GM12875 (cell line): ENCODE results near the gene SIK3.

Experiments
- H3K4me3 ChIP-seq: one replicate; pipeline ENCODE4 v1.5.1; 2011; ENCODE audit warnings: low read depth, low read length, control low read depth
- TF ChIP-seq, protein P1 (sequence below): IDR thresholded peaks from 2 replicates; pipeline ENCODE4 v1.5.1; 2011; ENCODE audit warnings: low read depth, mild to moderate bottlenecking, control low read depth, inconsistent platforms, low read length, moderate library complexity, borderline replicate concordance; ENCODE audit not compliant: insufficient read depth

Gene SIK3

DNA sequence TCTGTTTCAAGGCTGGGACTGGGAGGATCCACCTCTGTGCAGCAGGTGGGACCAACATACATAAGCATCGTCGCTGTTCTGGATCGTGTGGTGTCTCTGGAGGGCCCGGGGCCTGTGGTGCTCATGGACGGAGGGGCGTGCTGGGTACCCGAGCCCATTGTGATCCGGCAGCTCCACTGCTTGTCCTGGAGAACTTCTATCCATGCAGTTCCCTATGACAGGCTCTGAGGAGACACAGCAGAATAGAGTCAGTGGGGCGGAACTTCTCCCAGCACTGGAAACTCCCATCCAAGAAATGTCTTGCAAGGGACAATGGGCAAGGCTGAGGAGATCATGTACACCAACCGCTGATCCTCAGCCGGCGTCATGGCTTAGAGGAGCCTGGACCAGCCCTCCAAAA, 249.2 kb downstream of the SIK3 start:
- no peak overlapping the region for H3K4me3 ChIP-seq
- TF ChIP-seq, protein P1, sequence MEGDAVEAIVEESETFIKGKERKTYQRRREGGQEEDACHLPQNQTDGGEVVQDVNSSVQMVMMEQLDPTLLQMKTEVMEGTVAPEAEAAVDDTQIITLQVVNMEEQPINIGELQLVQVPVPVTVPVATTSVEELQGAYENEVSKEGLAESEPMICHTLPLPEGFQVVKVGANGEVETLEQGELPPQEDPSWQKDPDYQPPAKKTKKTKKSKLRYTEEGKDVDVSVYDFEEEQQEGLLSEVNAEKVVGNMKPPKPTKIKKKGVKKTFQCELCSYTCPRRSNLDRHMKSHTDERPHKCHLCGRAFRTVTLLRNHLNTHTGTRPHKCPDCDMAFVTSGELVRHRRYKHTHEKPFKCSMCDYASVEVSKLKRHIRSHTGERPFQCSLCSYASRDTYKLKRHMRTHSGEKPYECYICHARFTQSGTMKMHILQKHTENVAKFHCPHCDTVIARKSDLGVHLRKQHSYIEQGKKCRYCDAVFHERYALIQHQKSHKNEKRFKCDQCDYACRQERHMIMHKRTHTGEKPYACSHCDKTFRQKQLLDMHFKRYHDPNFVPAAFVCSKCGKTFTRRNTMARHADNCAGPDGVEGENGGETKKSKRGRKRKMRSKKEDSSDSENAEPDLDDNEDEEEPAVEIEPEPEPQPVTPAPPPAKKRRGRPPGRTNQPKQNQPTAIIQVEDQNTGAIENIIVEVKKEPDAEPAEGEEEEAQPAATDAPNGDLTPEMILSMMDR = no peak

DNA sequence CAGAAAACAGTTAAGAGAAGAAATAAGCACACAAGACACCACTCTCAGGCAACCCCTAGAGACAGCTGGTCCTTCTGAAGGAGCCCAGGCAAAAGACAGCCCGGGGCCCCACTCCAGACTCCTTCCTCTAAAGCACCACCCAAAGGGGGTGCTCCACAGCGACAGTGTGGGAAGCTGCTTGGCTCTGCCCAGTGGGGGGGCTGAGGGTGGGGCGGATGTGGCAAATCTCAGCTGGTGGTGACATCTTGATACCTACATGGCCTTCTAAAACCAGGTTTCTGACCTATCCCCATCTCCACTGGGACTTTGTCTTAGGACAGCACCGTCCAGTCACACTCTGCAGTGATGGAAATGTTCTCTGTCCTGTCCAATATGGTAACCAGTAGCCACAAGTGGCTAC, 250.6 kb downstream of the SIK3 start:
- TF ChIP-seq, protein P1 = no peak
- no peak overlapping the region for H3K4me3 ChIP-seq

DNA sequence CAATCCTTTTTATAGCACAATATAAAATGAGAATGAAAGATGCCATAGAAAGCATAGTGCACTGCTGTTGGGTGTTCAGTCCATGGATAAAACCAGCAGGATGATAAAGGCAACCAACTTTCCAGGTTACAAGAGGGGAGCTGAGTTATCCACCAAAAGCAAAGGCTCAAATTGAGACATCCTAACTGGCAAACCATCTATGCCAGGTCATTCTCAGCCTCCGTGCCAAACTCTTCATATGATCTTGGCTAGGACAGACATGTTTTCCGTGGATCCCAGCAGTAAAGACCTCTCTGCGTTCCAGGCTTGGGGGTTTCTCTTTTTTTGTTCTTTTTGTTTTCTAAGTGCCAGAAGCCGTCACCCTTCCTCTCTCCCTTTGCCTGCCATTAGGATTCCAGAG, 253.5 kb downstream of the SIK3 start:
- TF ChIP-seq, protein P1 = no peak

DNA sequence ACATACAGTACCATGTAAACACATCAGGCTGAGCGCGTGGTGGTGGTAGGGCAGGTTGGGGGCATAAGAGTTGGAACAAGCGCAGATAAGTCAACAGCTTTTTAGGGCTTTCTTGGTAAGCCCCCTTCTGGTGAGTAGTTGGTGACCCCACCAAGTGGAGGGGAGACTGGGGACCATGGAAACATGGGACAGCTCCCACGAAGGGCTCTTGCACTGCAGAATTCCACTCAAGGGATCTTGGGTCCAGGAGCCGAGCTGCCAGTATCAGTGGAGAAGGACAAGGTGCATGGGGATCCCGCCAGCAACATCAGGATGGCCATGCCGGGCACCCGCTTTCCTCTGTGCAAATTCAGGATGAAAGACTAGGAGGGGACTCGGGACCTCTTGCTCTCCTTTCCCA, 254.6 kb downstream of the SIK3 start:
- TF ChIP-seq, protein P1 = no peak
- H3K4me3 ChIP-seq = no peak overlapping the region

More for the DNA sequence above, 253.5 kb downstream of the SIK3 start:
- H3K4me3 ChIP-seq = no peak overlapping the region

DNA sequence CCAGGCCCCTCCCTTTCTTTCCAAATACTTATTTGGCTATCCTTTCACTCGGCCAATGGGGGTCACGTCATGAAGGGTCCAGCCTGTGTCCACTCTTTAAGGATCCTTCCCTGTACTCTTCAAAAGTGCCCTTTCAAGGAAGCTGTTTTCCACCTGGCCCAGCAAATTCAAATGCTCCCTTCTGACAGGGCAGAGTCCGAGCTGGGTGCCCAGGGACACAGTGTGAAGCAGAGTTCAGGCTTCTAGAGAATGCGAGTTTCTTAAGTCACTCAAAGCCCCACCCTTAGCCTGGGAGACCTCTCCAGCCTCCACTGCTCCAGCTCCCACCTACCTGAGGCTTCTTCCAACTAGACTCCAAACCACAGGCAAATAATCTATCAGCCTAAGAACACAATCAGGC, 255.3 kb downstream of the SIK3 start:
- no peak overlapping the region for H3K4me3 ChIP-seq
- TF ChIP-seq, protein P1 = no peak

DNA sequence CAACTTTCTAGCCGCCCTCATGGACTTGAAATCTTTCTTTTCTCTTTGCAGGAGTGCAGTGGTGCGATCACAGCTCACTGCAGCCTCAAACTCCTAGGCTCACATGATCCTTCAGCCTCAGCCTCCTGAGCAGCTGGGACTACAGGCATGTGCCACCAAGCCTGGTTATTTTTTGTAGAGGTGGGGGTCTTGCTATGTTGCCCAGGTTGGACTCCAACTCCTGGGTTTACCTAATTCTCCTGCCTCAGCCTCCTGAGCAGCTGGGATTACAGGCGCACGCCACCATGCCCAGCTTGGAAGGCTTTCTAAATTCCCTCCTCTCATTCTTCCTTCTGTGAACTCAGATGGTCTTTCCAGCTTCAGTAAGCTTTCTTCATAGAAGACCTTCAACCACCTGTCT, 256.1 kb downstream of the SIK3 start:
- TF ChIP-seq, protein P1 = no peak
- H3K4me3 ChIP-seq = no peak overlapping the region

DNA sequence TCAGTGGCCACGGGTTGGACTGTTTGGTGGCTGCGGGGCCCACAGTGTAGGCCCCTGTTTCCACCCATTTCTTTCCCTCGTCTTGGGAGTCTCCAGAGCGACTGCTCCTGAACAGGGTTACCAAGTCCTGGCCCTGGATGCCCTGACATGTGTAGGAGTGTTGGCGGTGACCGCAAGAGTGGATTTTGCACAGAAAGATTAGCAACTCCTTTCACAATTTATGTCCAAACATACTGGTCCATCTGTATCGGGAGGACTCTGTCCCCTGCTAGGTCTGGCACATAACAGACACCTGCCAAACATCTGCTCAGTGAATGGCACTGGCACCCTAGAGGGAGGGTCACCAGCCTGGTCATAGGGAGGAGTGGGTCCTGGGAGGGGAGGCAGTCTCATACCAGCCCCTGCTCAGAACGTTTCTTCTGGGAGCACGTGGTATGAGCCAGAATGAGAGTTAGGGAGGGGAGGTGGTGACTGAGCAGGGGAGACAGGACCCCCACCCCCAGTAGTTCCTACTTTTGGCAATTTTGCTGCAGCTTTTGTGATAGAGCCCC, 257.4 kb downstream of the SIK3 start:
- TF ChIP-seq, protein P1 = no peak
- no peak overlapping the region for H3K4me3 ChIP-seq
